Brain microvascular endothelial cell (primary cell): ENCODE results near the gene MAST2.

Experiments used
- DNase-seq: peaks from one replicate; pipeline ENCODE4 v3.0.0-alpha.2; 2020
- H3K27ac ChIP-seq: fragments of 250-450 bp; sonication (Bioruptor Pico); 2 replicates; pipeline ENCODE4 v1.5.1; 2020; ENCODE audit warnings: mild to moderate bottlenecking, moderate library complexity
- H3K27me3 ChIP-seq: fragments of 250-450 bp; sonication (Bioruptor Pico); replicated peaks from 2 replicates; pipeline ENCODE4 v1.5.1; 2020; ENCODE audit warnings: mild to moderate bottlenecking
- H3K36me3 ChIP-seq: fragments of 250-450 bp; sonication (Bioruptor Pico); replicated peaks from 2 replicates; pipeline ENCODE4 v1.5.1; 2020; ENCODE audit warnings: mild to moderate bottlenecking
- H3K4me3 ChIP-seq: 2 replicates; pipeline ENCODE4 v1.5.1; 2011; ENCODE audit warnings: low read depth, mild to moderate bottlenecking, control low read depth, low read length, moderate library complexity
- in situ Hi-C: cut with HindIII; loops from 2 replicates; pipeline ENCODE4 v1.10.0; 2017; ENCODE audit warnings: low sequenced_read_pairs, low pct_ligation_motif_present
- TF ChIP-seq, protein P1 (sequence below): IDR thresholded peaks from 2 replicates; pipeline ENCODE4 v1.5.1; 2011; ENCODE audit warnings: low read depth, mild to moderate bottlenecking, moderate library complexity, low read length, control low read depth, inconsistent platforms; ENCODE audit errors: missing control alignments

MAST2 gene

DNA sequence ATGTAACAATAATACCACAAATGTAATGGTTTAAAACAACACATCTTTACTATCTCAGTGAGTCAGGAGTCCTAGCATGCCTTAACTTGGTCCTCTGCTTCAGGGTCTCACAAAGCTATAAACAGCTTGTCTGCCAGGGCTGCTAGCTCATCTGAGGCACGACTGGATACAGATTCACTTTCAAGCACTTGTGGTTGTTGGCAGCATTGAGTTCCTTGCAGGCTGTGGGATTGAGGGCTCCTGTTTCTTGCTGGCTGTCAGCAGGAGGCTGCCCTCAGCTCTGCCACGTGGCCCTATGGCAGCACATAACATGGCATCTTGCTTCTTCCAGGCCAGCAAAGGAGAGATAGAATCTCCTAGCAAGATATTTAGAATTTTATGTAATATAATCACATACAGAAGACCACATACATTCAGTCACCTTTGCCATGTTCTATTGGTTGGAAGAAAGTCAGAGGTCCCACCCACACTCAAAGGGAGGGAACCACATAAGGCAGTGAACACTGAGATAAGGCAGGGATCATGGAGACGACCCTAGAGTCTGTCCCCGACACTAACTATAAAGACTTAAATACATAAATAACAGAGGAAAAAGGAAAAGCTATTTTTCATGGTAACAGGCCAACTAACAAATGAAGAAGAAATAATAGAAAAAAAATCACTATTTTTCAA, 34.0 kb upstream of the MAST2 start:
- in situ Hi-C loops, result no loop called here
- Histone ChIP-seq H3K4me3 (no peak overlapping the region), H3K27me3 (no peaks in the 10 kb centered on the region), H3K36me3 (no peaks in the 10 kb centered on the region), H3K27ac (peak overlapping the region; percentile 60)
- TF ChIP-seq, protein P1, sequence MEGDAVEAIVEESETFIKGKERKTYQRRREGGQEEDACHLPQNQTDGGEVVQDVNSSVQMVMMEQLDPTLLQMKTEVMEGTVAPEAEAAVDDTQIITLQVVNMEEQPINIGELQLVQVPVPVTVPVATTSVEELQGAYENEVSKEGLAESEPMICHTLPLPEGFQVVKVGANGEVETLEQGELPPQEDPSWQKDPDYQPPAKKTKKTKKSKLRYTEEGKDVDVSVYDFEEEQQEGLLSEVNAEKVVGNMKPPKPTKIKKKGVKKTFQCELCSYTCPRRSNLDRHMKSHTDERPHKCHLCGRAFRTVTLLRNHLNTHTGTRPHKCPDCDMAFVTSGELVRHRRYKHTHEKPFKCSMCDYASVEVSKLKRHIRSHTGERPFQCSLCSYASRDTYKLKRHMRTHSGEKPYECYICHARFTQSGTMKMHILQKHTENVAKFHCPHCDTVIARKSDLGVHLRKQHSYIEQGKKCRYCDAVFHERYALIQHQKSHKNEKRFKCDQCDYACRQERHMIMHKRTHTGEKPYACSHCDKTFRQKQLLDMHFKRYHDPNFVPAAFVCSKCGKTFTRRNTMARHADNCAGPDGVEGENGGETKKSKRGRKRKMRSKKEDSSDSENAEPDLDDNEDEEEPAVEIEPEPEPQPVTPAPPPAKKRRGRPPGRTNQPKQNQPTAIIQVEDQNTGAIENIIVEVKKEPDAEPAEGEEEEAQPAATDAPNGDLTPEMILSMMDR, result no peak
- peak; percentile 88 for DNase-seq

DNA sequence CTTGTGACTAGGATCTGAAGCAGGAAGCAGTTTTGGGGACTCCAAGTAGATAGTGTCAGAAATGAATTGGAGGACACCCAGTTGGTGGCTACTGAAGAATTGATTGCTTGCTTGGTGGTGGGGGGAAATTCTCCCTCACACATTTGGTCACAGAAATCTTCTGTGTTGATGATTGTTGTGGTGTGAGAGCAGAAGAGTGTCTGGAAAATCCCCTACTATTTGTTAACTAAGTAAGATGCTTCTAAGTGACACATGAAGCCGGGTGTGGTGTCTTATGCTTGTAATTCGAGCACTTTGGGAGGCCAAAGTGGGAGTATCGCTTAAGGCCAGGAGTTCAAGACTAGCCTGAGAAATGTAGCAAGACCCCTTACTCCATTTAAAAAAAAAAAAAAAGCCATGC, 30.4 kb upstream of the MAST2 start:
- Histone ChIP-seq H3K27ac (no peak overlapping the region), H3K36me3 (no peaks in the 10 kb centered on the region), H3K27me3 (no peaks in the 10 kb centered on the region), H3K4me3 (no peak overlapping the region)
- no peak for DNase-seq
- TF ChIP-seq, protein P1, result no peak
- in situ Hi-C loops, result no loop called here

DNA sequence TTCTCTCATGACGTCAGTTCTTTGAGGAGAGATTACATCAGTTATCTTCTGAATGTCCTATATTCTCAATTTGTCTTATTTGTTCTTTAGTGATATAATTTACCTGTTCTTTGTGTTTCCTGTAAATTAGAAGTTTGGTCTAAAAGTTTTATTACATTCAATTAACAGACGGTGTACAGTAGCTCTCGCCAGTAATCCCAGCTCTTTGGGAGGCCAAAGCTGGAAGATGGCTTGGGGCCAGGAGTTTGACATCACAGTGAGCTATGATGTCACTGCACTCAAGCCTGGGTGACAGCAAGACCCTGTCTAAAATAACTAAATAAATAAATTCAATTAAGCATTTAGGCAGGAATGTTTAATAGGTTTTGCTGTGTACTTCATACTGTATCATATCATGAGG, 27.6 kb upstream of the MAST2 start:
- TF ChIP-seq, protein P1, result no peak

DNA sequence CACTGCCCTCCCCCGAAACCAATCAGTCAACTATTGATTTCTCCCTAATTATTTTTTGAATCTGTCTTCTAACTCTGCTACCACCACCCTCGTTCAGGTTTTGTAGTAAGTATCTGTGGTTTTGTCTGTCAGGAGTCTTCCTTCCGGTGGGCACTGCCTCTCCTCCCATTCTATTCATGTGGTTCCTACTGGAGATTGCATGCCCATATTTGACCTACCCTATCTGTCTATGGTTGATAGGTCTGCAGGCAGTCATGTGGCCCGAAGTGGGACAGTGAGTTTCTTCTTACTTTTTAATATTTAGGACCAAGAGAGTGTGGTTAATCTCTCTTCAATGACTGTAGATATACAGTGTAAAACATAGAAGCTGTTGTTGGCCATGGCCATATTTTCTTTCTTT, 17.8 kb upstream of the MAST2 start:
- TF ChIP-seq, protein P1, result no peak
- in situ Hi-C loops, result no loop called here
- no peaks in the 10 kb centered on the region for H3K36me3 ChIP-seq
- DNase-seq, result no peak
- no peak overlapping the region for H3K4me3 ChIP-seq
- H3K27ac ChIP-seq, result no peak overlapping the region
- peaks cover 2% of the 10 kb centered on the region for H3K27me3 ChIP-seq

More for the DNA sequence above, 27.6 kb upstream of the MAST2 start:
- no peak for DNase-seq
- H3K27me3 ChIP-seq, result peaks cover 1% of the 10 kb centered on the region
- H3K4me3 ChIP-seq, result no peak overlapping the region
- H3K36me3 ChIP-seq, result no peaks in the 10 kb centered on the region
- no peak overlapping the region for H3K27ac ChIP-seq
- in situ Hi-C loops, result no loop called here

DNA sequence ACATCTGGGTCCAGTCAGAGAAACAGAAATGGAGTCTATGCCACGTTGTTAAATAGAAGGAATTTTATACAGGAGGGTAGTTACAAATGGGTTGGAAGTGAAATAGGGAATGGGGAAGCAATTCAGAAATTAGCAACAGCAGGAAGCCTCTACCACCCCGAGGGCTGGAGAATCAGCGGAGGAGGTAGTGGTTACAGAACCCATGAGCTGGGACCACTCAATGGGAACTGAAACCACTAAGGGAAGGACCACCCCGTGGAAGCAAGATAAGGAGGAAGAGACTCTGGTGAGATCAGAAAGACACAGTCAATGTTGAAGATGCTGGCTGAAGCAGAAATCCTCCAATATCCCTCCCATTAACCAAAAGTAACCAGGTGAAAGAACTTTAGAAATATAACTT, 15.5 kb upstream of the MAST2 start:
- TF ChIP-seq, protein P1, result no peak
- in situ Hi-C loops, result no loop called here
- Histone ChIP-seq H3K4me3 (no peak overlapping the region), H3K27ac (no peak overlapping the region), H3K36me3 (no peaks in the 10 kb centered on the region), H3K27me3 (no peaks in the 10 kb centered on the region)
- no peak for DNase-seq

DNA sequence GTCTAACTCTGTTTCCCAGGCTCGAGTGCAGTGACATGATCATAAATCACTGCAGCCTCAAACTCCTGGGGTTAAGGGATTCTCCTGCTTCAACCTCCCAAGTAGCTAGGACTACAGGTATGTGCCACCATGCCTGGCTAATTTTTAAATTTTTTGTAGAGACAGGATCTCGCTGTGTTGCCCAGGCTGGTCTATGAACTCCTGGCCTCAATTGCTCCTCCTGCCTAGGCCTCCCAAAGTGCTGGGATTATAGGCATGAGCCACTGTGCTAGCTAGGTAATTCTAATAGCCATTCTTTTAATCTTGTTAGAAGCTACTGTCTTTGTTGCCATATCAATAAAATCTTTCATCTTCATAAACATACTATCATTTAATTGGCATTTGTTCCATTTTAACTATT, 13.8 kb upstream of the MAST2 start:
- Histone ChIP-seq H3K4me3 (no peak overlapping the region), H3K27me3 (no peaks in the 10 kb centered on the region), H3K36me3 (no peaks in the 10 kb centered on the region), H3K27ac (no peak overlapping the region)
- in situ Hi-C loops, result no loop called here
- TF ChIP-seq, protein P1, result no peak
- DNase-seq, result no peak
